ENCODE data around the gene CIITA. TPM values are rescaled to one million over a fixed set of nuclear protein-coding genes. Genes with fewer than 3 reads are reported as not detected.

Gene CIITA
- total RNA-seq, 2 donors from 2014 or later = 13.3 to 104 TPM

- Mint-ChIP-seq H3K27ac (peak overlapping the region; percentile 36 to 88), H3K4me1 (ENCODE audit: low read depth in 2 of 2) (peaks cover 42% of the 10 kb centered on the region in 2 donors), H3K36me3 (peaks cover 30% of the 10 kb centered on the region), H3K4me3 (no peak overlapping the region), H3K27me3 (no peaks in the 10 kb centered on the region), H3K9me3 (no peaks in the 10 kb centered on the region)
- no peak for DNase-seq (ENCODE audit: low spot score)
- no peak for ATAC-seq
These were observed 101.1 kb downstream of the CIITA start for GRCh38 chr16:10978124-10978523.

- Mint-ChIP-seq H3K4me1 (ENCODE audit: low read depth in 2 of 2) (peaks cover 43 to 47% of the 10 kb centered on the region in 2 donors), H3K4me3 (no peak overlapping the region), H3K27ac (peak overlapping the region; percentile 36 to 88), H3K27me3 (no peaks in the 10 kb centered on the region), H3K9me3 (no peaks in the 10 kb centered on the region), H3K36me3 (peaks cover 29% of the 10 kb centered on the region)
- DNase-seq (ENCODE audit: low spot score) (no peak), ATAC-seq (no peak)
These were observed 102.0 kb downstream of the CIITA start for GRCh38 chr16:10978871-10979446.

GRCh38 chr16:10979717-10980601, 103.0 kb downstream of the CIITA start:
- Mint-ChIP-seq H3K27ac (peak overlapping the region in 1 of 2 donors; percentile 75), H3K4me3 (peak overlapping the region; percentile 70), H3K4me1 (ENCODE audit: low read depth in 2 of 2) (peaks cover 44 to 48% of the 10 kb centered on the region in 2 donors), H3K27me3 (no peaks in the 10 kb centered on the region), H3K36me3 (peaks cover 29% of the 10 kb centered on the region), H3K9me3 (no peaks in the 10 kb centered on the region)
- DNase-seq (ENCODE audit: low spot score) (no peak), ATAC-seq (no peak)

- peak overlapping the region in 1 of 2 donors; percentile 64 for H3K27ac Mint-ChIP-seq
- no peaks in the 10 kb centered on the region for H3K9me3 Mint-ChIP-seq
- ATAC-seq (no peak), DNase-seq (ENCODE audit: low spot score) (no peak)
- peaks cover 44 to 48% of the 10 kb centered on the region in 2 donors for H3K4me1 Mint-ChIP-seq (ENCODE audit: low read depth in 2 of 2)
- peaks cover 29% of the 10 kb centered on the region for H3K36me3 Mint-ChIP-seq
- H3K4me3 Mint-ChIP-seq = peak overlapping the region; percentile 70
- no peaks in the 10 kb centered on the region for H3K27me3 Mint-ChIP-seq
These were observed 103.8 kb downstream of the CIITA start for GRCh38 chr16:10980813-10981212.

- Mint-ChIP-seq H3K4me3 (peak overlapping the region; percentile 88), H3K27me3 (no peaks in the 10 kb centered on the region), H3K36me3 (peaks cover 29% of the 10 kb centered on the region), H3K9me3 (no peaks in the 10 kb centered on the region), H3K27ac (peak overlapping the region; percentile 77 to 92), H3K4me1 (ENCODE audit: low read depth in 2 of 2) (peaks cover 52 to 55% of the 10 kb centered on the region in 2 donors)
- no peak for DNase-seq (ENCODE audit: low spot score)
- peak; percentile 85 to 88 for ATAC-seq
These were observed 104.8 kb downstream of the CIITA start for GRCh38 chr16:10981697-10982216.

- ATAC-seq (peak in 1 of 2 donors; percentile 69), DNase-seq (ENCODE audit: low spot score) (no peak)
- Mint-ChIP-seq H3K4me3 (peak overlapping the region; percentile 88), H3K27ac (peak overlapping the region; percentile 77 to 92), H3K36me3 (peaks cover 26% of the 10 kb centered on the region), H3K27me3 (no peaks in the 10 kb centered on the region), H3K9me3 (no peaks in the 10 kb centered on the region), H3K4me1 (ENCODE audit: low read depth in 2 of 2) (peaks cover 54 to 61% of the 10 kb centered on the region in 2 donors)
These were observed 105.6 kb downstream of the CIITA start for GRCh38 chr16:10982465-10983150.

GRCh38 chr16:10983159-10983558, 106.2 kb downstream of the CIITA start:
- no peaks in the 10 kb centered on the region for H3K27me3 Mint-ChIP-seq
- peak overlapping the region; percentile 77 to 92 for H3K27ac Mint-ChIP-seq
- no peaks in the 10 kb centered on the region for H3K9me3 Mint-ChIP-seq
- H3K36me3 Mint-ChIP-seq = peaks cover 22% of the 10 kb centered on the region
- ATAC-seq (no peak), DNase-seq (ENCODE audit: low spot score) (no peak)
- peaks cover 57 to 61% of the 10 kb centered on the region in 2 donors for H3K4me1 Mint-ChIP-seq (ENCODE audit: low read depth in 2 of 2)
- peak overlapping the region; percentile 88 for H3K4me3 Mint-ChIP-seq

- Mint-ChIP-seq H3K27ac (peak overlapping the region; percentile 77 to 92), H3K9me3 (no peaks in the 10 kb centered on the region), H3K4me3 (peak overlapping the region; percentile 53), H3K36me3 (peaks cover 18% of the 10 kb centered on the region), H3K4me1 (ENCODE audit: low read depth in 2 of 2) (peaks cover 65 to 71% of the 10 kb centered on the region in 2 donors), H3K27me3 (no peaks in the 10 kb centered on the region)
- DNase-seq (ENCODE audit: low spot score) (no peak), ATAC-seq (no peak)
These were observed 107.5 kb downstream of the CIITA start for GRCh38 chr16:10984509-10984908.

Other genes starting within 250 kb of the CIITA start
- gene TEKT5, start 182.3 kb upstream of the CIITA start, total RNA-seq = under 1 TPM in 1 of 2 donors, not detected in 1; 0.28 TPM
- gene NUBP1, start 133.4 kb upstream of the CIITA start, total RNA-seq = 10 to 100 TPM; 31.8 to 41.3 TPM
- under 1 TPM in 1 of 2 donors, not detected in 1; 0.50 TPM for gene TVP23A, start 58.4 kb upstream of the CIITA start, total RNA-seq
- 10 to 100 TPM; 20.7 to 36.3 TPM for gene DEXI, start 65.3 kb downstream of the CIITA start, total RNA-seq
- 10 to 100 TPM; 42.5 to 60.2 TPM for gene CLEC16A, start 67.4 kb downstream of the CIITA start, total RNA-seq

All from natural killer cell treated with Interleukin-12 subunit alpha and Interleukin-12 subunit beta and Interleukin-15 and Interleukin-18, amount 100 ng/mL, for 72 hours (primary cell).